NCI-H774 (cell line): ENCODE measurements around the gene ARHGEF18.
"Not testable (repeated sequence)": the region's sequence is repeated elsewhere in the genome, so short reads cannot be mapped to it uniquely, and the experiment has no call there.

Experiments
- DNase-seq: peaks from one replicate; lab custom pipeline; 2025; lab: John Stamatoyannopoulos, UW

ARHGEF18 gene

GRCh38 chr19:7348587-7349230 is at the start of gene ARHGEF18:
Gene ARHGEF18 (plus strand): TSS chr19:7348937. CDS start chr19:7362891, 13,954 bp downstream.
- DNase-seq = no peak

GRCh38 chr19:7301525-7301924 is 47.2 kb upstream of the ARHGEF18 start:
- no peak for DNase-seq

- DNase-seq = no peak
Measured at GRCh38 chr19:7303470-7303869, 45.3 kb upstream of the ARHGEF18 start.

- no peak for DNase-seq
Measured at GRCh38 chr19:7304200-7304599, 44.5 kb upstream of the ARHGEF18 start.

- no peak for DNase-seq
Measured at GRCh38 chr19:7307590-7308218, 41.0 kb upstream of the ARHGEF18 start.

- not testable (repeated sequence) for DNase-seq
Measured at GRCh38 chr19:7308327-7308726, 40.4 kb upstream of the ARHGEF18 start.

GRCh38 chr19:7311911-7312310 is 36.8 kb upstream of the ARHGEF18 start:
- no peak for DNase-seq

- DNase-seq = no peak
Measured at GRCh38 chr19:7312816-7313215, 35.9 kb upstream of the ARHGEF18 start.

- no peak for DNase-seq
Measured at GRCh38 chr19:7318176-7318575, 30.6 kb upstream of the ARHGEF18 start.

GRCh38 chr19:7326105-7326877 is 22.4 kb upstream of the ARHGEF18 start:
- DNase-seq = no peak

- DNase-seq = no peak
Measured at GRCh38 chr19:7327802-7328201, 20.9 kb upstream of the ARHGEF18 start.

GRCh38 chr19:7328647-7329046 is 20.1 kb upstream of the ARHGEF18 start:
- DNase-seq = no peak

- DNase-seq = no peak
Measured at GRCh38 chr19:7331446-7331845, 17.3 kb upstream of the ARHGEF18 start.

- no peak for DNase-seq
Measured at GRCh38 chr19:7333198-7334118, 15.3 kb upstream of the ARHGEF18 start.

- DNase-seq = no peak
Measured at GRCh38 chr19:7336321-7336973, 12.3 kb upstream of the ARHGEF18 start.

- no peak for DNase-seq
Measured at GRCh38 chr19:7337380-7338194, 11.2 kb upstream of the ARHGEF18 start.

- DNase-seq = peak; percentile 70
Measured at GRCh38 chr19:7340959-7341837, 7.5 kb upstream of the ARHGEF18 start.

GRCh38 chr19:7342143-7342542 is 6.6 kb upstream of the ARHGEF18 start:
- DNase-seq = no peak

GRCh38 chr19:7346488-7346971 is 2.2 kb upstream of the ARHGEF18 start:
- peak; percentile 32 for DNase-seq
